GM19025 (cell line): ENCODE measurements around the gene MAP1LC3B.
"Not testable (repeated sequence)": the region's sequence is repeated elsewhere in the genome, so short reads cannot be mapped to it uniquely, and the experiment has no call there.

ENCODE experiments used
- ATAC-seq: cut with Tn5 transposase; IDR thresholded peaks from one replicate; pipeline ENCODE4 v1.9.1; 2021; ENCODE audit warnings: mild to moderate bottlenecking, low read depth, moderate library complexity; ENCODE audit not compliant: unreplicated experiment

The MAP1LC3B gene

GRCh38 chr16:87360862-87361610 is 31.1 kb upstream of the MAP1LC3B start:
- no peak for ATAC-seq

- no peak for ATAC-seq
Measured at GRCh38 chr16:87361916-87362619, 30.1 kb upstream of the MAP1LC3B start.

GRCh38 chr16:87362828-87363559 is 29.1 kb upstream of the MAP1LC3B start:
- not testable (repeated sequence) for ATAC-seq

- no peak for ATAC-seq
Measured at GRCh38 chr16:87363771-87364455, 28.2 kb upstream of the MAP1LC3B start.

GRCh38 chr16:87365021-87365713 is 27.0 kb upstream of the MAP1LC3B start:
- no peak for ATAC-seq

GRCh38 chr16:87366288-87366687 is 25.8 kb upstream of the MAP1LC3B start:
- ATAC-seq = no peak

GRCh38 chr16:87366930-87367329 is 25.2 kb upstream of the MAP1LC3B start:
- ATAC-seq = no peak

- ATAC-seq = no peak
Measured at GRCh38 chr16:87367529-87367928, 24.6 kb upstream of the MAP1LC3B start.

- ATAC-seq = no peak
Measured at GRCh38 chr16:87368029-87368770, 23.9 kb upstream of the MAP1LC3B start.

- ATAC-seq = no peak
Measured at GRCh38 chr16:87369117-87369765, 22.9 kb upstream of the MAP1LC3B start.

GRCh38 chr16:87369796-87370719 is 22.1 kb upstream of the MAP1LC3B start:
- ATAC-seq = no peak

- ATAC-seq = no peak
Measured at GRCh38 chr16:87371261-87371866, 20.8 kb upstream of the MAP1LC3B start.

GRCh38 chr16:87372305-87372704 is 19.8 kb upstream of the MAP1LC3B start:
- ATAC-seq = no peak

GRCh38 chr16:87374313-87374712 is 17.8 kb upstream of the MAP1LC3B start:
- ATAC-seq = no peak

- ATAC-seq = no peak
Measured at GRCh38 chr16:87375426-87376135, 16.6 kb upstream of the MAP1LC3B start.

GRCh38 chr16:87376660-87377059 is 15.5 kb upstream of the MAP1LC3B start:
- ATAC-seq = no peak

GRCh38 chr16:87379312-87379752 is 12.8 kb upstream of the MAP1LC3B start:
- not testable (repeated sequence) for ATAC-seq
